GM13976 (cell line): ENCODE results near the gene EIF3J.
"Not testable (repeated sequence)": the region's sequence is repeated elsewhere in the genome, so short reads cannot be mapped to it uniquely, and the experiment has no call there.

Source experiments
- DNase-seq: peaks from one replicate; pipeline ENCODE4 v3.0.0; 2012; ENCODE audit warnings: low spot score
- CTCF ChIP-seq: IDR thresholded peaks from 2 replicates; pipeline ENCODE4 v1.5.1; 2012; ENCODE audit warnings: borderline replicate concordance, mild to moderate bottlenecking; ENCODE audit not compliant: insufficient read depth; ENCODE audit errors: extremely low read depth, missing control alignments, control extremely low read depth
- in situ Hi-C: fragments of 300-500 bp; cut with MboI; formaldehyde crosslinking; loops from one replicate; pipeline ENCODE4 v1.12.0; 2022; ENCODE audit warnings: low sequenced_read_pairs, mixed read lengths, inconsistent platforms; ENCODE audit not compliant: unreplicated experiment

EIF3J gene

GRCh38 chr15:44554934-44555723 lies 18.2 kb downstream of the EIF3J start:
- DNase-seq: no peak
- in situ Hi-C loops: no loop called here
- no peak for TF ChIP-seq CTCF

GRCh38 chr15:44560926-44561325 lies 24.0 kb downstream of the EIF3J start:
- in situ Hi-C loops, DNase-seq: not testable (repeated sequence)

- TF ChIP-seq CTCF: no peak
- no peak for DNase-seq
- in situ Hi-C loops: no loop called here
These were observed 28.6 kb downstream of the EIF3J start for GRCh38 chr15:44565387-44566154.

GRCh38 chr15:44566155-44566540 lies 29.2 kb downstream of the EIF3J start:
- in situ Hi-C loops: no loop called here
- no peak for DNase-seq
- TF ChIP-seq CTCF: no peak

GRCh38 chr15:44568338-44568737 lies 31.4 kb downstream of the EIF3J start:
- in situ Hi-C loops: no loop called here
- no peak for DNase-seq
- TF ChIP-seq CTCF: no peak

- no peak for DNase-seq
- in situ Hi-C loops: no loop called here
- TF ChIP-seq CTCF: no peak
These were observed 32.4 kb downstream of the EIF3J start for GRCh38 chr15:44569316-44569715.

- no peak for DNase-seq
- in situ Hi-C loops: no loop called here
- no peak for TF ChIP-seq CTCF
These were observed 33.4 kb downstream of the EIF3J start for GRCh38 chr15:44570361-44570760.
